Esophagus muscularis mucosa (tissue), 4 donors: ENCODE measurements around the gene RNF222. TPM values are rescaled to one million over a fixed set of nuclear protein-coding genes. Genes with fewer than 3 reads are reported as not detected.
"Not testable (repeated sequence)": the region's sequence is repeated elsewhere in the genome, so short reads cannot be mapped to it uniquely, and the experiment has no call there.

Experiments
- DNase-seq: peaks from one replicate; pipeline ENCODE4 v3.0.0-alpha.2; 2017; ENCODE audit errors: extremely low spot score
- H3K27ac ChIP-seq, 4 donors: fragments of 200-600 bp; sonication (generic); replicated peaks in 1 of 4; 1 replicate in 3 of 4; 2 replicates in 1 of 4; pipeline ENCODE4 v1.5.1; 2016 to 2019; ENCODE audit warnings: mild to moderate bottlenecking in 1 of 4
- H3K27me3 ChIP-seq, 4 donors: fragments of 200-600 bp; sonication (generic); one replicate each; pipeline versions ENCODE4 v1.5.1 to v1.6.0; 2016 to 2019
- H3K36me3 ChIP-seq, 4 donors: fragments of 200-600 bp; sonication (generic); one replicate each; pipeline ENCODE4 v1.5.1; 2016 to 2019
- H3K4me1 ChIP-seq, 4 donors: fragments of 200-600 bp; sonication (generic); one replicate each; pipeline ENCODE4 v1.5.1; 2016 to 2019
- H3K4me3 ChIP-seq, 4 donors: fragments of 200-600 bp; sonication (generic); 1 replicate in 2 of 4; 2 replicates in 2 of 4; pipeline ENCODE4 v1.5.1; 2016 to 2019; ENCODE audit warnings: mild to moderate bottlenecking in 4 of 4, moderate library complexity in 1 of 4
- H3K9me3 ChIP-seq, 4 donors: fragments of 200-600 bp; sonication (generic); 1 replicate in 3 of 4; 2 replicates in 1 of 4; pipeline ENCODE4 v1.5.1; 2016 to 2019
- EP300 ChIP-seq: sonication (generic); formaldehyde crosslinking; IDR thresholded peaks from one replicate; pipeline ENCODE4 v1.6.1; 2017; ENCODE audit warnings: antibody characterized with exemption
- POLR2A ChIP-seq: fragments of 450-650 bp; IDR thresholded peaks from one replicate; pipeline ENCODE4 v1.6.1; 2017; ENCODE audit warnings: antibody characterized with exemption, moderate library complexity, mild to moderate bottlenecking, low read depth
- POLR2AphosphoS5 ChIP-seq, 2 donors: sonication (generic); formaldehyde crosslinking; IDR thresholded peaks; one replicate each; pipeline ENCODE4 v1.6.1; 2017; ENCODE audit warnings: antibody characterized with exemption in 2 of 2
- WGBS: methylation state at CpG from one replicate; pipeline ENCODE4 v1.1.5; 2018; 5-methylcytosine and 5-hydroxymethylcytosine counted together
- intact Hi-C: fragments of 100-400 bp; cut with DNase I; formaldehyde crosslinking; loops from one replicate; pipeline ENCODE4 v1.15.1; 2023
- total RNA-seq, 4 donors: library from RNA; depleted of rRNA; stranded (reverse); fragments of >200 nt; gene quantifications; one replicate each; pipeline versions ENCODE4 v1.1.0 to v1.2.1, GENCODE V29; 2016
- TF ChIP-seq, protein P1 (sequence below), 3 experiments: fragments of 200-600 bp in 2 of 3; fragments of 450-650 bp in 1 of 3; sonication (generic) in 2 of 3; IDR thresholded peaks; one replicate each; pipeline ENCODE4 v1.5.1; 2017 to 2019; ENCODE audit warnings: antibody characterized with exemption in 3 of 3, mild to moderate bottlenecking in 2 of 3, moderate library complexity in 1 of 3

Gene RNF222
- total RNA-seq, 4 donors from 2014 or later = 0.42 TPM; not detected in 3

DNA sequence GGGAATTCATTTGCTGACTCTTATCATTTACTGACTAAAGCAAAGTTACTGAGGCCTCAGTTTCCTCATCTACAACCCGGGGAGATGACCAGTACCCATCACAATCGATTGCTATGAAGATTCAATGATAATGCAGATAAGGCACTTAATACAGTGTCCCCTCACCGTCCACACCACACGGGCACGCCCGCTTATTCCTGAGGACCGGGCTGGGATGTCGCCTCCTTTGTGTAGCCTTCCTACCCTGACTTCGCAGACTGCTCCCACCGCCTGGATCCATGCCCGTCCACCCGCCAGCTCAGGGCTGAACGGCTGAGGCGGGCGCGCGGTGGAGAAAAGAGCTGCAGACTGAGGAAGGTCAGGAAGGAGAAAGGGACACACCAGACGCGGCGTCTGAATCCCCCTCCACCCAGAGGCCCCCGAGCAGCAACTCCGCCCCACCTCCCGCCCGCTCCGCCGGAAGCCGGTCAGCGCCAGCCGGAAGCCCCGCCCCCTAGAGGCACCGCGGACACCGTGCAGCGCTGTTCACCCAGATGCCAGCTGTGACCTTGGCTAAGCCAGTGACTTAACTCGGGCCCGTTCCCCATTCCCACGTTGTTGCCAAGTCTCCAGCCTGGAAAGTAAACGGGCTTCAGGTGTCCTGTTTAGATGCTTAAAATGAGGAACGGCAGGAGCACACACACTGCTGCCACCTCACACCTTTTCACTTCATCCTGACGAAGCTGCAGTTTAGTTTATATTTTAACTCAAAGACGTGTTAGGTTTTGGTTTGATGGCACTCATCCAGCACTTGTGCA is 21.2 kb downstream of the RNF222 start, which contains the start of gene KRABD2:
Gene KRABD2 (minus strand): TSS at position 434 of the 797 bp plus-strand sequence.
- Histone ChIP-seq H3K27me3 (no peaks in the 10 kb centered on the region), H3K4me3 (peak within 1 kb of the TSS; percentile 72 to 90 (median 78)), H3K9me3 (no peaks in the 10 kb centered on the region), H3K36me3 (peaks cover 41 to 48% (median 47%) of the 10 kb centered on the region in 4 donors), H3K27ac (peak within 1 kb of the TSS; percentile 84 to 87 (median 85)), H3K4me1 (peaks cover 39 to 47% (median 43%) of the 10 kb centered on the region in 4 donors)
- WGBS = 2% methylated on average over 17 of the region's 41 CpGs
- intact Hi-C loops = no loop called here
- TF ChIP-seq POLR2AphosphoS5 (IDR thresholded peaks at IDR 0.05) (peak; percentile 77 to 88), POLR2A (peak; percentile 32), EP300 (no peak)
- TF ChIP-seq, protein P1, sequence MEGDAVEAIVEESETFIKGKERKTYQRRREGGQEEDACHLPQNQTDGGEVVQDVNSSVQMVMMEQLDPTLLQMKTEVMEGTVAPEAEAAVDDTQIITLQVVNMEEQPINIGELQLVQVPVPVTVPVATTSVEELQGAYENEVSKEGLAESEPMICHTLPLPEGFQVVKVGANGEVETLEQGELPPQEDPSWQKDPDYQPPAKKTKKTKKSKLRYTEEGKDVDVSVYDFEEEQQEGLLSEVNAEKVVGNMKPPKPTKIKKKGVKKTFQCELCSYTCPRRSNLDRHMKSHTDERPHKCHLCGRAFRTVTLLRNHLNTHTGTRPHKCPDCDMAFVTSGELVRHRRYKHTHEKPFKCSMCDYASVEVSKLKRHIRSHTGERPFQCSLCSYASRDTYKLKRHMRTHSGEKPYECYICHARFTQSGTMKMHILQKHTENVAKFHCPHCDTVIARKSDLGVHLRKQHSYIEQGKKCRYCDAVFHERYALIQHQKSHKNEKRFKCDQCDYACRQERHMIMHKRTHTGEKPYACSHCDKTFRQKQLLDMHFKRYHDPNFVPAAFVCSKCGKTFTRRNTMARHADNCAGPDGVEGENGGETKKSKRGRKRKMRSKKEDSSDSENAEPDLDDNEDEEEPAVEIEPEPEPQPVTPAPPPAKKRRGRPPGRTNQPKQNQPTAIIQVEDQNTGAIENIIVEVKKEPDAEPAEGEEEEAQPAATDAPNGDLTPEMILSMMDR (IDR thresholded peaks at IDR 0.05) = peak; percentile 64 to 80 (median 65)
- peak; percentile 94 for DNase-seq

DNA sequence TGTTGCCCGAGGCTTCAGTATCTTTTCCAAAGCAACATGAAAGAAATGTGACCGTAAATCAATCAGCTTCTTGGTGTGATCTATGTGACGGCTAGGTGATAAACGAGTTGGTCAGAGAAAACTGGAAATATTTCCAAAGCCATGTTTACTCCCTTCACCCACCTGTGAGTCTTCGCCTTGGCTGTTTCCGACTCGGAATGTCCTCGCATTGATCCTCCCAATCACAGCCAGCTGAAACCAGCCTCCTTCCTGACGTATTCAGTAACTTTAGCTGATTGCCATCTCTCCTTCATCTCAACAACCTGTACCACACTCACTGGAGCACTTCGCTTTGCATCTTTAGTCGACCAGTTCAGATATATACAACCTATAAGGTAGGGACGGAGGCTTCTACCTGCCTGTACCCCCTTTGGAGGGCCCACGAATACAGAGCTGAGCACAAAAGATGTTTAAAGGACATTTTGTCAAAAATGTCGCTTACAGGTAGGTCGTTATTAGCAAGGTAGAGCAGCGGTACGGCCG is 21.8 kb downstream of the RNF222 start:
- no peak for DNase-seq
- no peaks in the 10 kb centered on the region for H3K27me3 ChIP-seq
- H3K9me3 ChIP-seq = no peaks in the 10 kb centered on the region
- H3K36me3 ChIP-seq = peaks cover 34 to 48% (median 46%) of the 10 kb centered on the region in 4 donors
- peak overlapping the region; percentile 84 to 87 (median 85) for H3K27ac ChIP-seq
- WGBS = 22% methylated on average over 18 of the region's 18 CpGs
- intact Hi-C loops = no loop called here
- TF ChIP-seq EP300 = no peak
- TF ChIP-seq POLR2A = no peak
- no peak for TF ChIP-seq POLR2AphosphoS5 (IDR thresholded peaks at IDR 0.05)
- TF ChIP-seq, protein P1 (IDR thresholded peaks at IDR 0.05) = no peak
- peaks cover 33 to 41% (median 36%) of the 10 kb centered on the region in 4 donors for H3K4me1 ChIP-seq
- peak overlapping the region; percentile 72 to 90 (median 78) for H3K4me3 ChIP-seq

DNA sequence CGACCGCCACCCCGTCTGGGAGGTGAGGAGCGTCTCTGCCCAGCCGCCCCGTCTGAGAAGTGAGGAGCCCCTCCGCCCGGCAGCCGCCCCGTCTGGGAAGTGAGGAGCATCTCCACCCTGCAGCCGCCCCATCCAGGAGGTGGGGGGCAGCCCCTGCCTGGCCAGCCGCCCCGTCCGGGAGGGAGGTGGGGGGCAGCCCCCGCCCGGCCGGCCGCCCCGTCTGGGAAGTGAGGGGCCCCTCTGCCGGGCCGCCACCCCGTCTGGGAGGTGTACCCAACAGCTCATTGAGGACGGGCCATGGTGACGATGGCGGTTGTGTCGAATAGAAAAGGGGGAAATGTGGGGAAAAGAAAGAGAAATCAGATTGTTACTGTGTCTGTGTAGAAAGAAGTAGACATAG is 23.8 kb downstream of the RNF222 start:
- peaks cover 30 to 46% (median 42%) of the 10 kb centered on the region in 4 donors for H3K36me3 ChIP-seq
- DNase-seq, H3K9me3 ChIP-seq, intact Hi-C loops, H3K27me3 ChIP-seq, H3K4me3 ChIP-seq, H3K27ac ChIP-seq: not testable (repeated sequence)
- peaks cover 17 to 24% (median 22%) of the 10 kb centered on the region in 4 donors for H3K4me1 ChIP-seq
- WGBS = 95% methylated on average over 26 of the region's 26 CpGs

DNA sequence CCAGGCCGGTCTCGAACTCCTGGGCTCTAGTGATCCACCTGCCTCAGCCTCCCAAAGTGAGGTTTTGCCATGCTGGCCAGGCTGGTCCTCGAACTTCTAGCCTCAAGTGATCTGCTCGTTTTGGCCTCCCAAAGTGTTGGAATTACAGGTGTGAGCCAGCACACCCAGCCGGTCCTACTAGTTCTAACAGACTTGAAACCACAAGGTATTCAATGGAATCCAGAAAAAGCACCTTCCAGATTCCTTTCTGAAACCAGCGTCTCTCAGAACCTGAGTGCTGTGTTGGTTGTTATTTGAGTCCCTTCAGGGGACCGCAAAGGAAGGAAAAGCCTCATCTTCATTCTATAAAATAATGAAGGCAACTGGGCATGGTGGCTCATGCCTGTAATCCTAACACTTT is 25.2 kb downstream of the RNF222 start:
- intact Hi-C loops = no loop called here
- H3K4me1 ChIP-seq = peaks cover 17 to 23% (median 21%) of the 10 kb centered on the region in 4 donors
- no peak for DNase-seq
- no peaks in the 10 kb centered on the region for H3K27me3 ChIP-seq
- TF ChIP-seq POLR2A = no peak
- TF ChIP-seq, protein P1 (IDR thresholded peaks at IDR 0.05) = no peak
- WGBS = 96% methylated on average over 7 of the region's 7 CpGs
- no peaks in the 10 kb centered on the region for H3K9me3 ChIP-seq
- H3K27ac ChIP-seq = no peak overlapping the region
- H3K36me3 ChIP-seq = peaks cover 17 to 37% (median 34%) of the 10 kb centered on the region in 4 donors
- no peak overlapping the region for H3K4me3 ChIP-seq

DNA sequence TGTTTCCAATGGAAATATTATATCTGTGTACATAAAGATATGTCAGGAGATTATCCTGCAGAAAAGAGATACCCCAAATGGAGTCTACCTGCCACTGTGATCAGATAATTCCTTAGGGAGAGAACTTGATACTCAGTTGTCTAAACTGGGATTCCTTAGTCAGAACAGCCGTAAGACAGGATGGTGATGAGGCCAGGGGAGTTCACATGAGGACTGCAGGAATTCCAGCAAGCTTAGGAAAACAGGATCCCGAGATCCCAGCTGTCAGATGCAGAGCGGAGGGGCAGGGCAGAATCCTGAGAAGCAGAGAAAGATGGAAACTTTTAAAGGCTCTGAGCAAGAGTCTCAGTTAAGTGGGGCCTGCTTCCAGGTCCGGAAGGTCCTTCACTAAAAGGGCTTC is 25.8 kb downstream of the RNF222 start:
- no peak for DNase-seq
- no peaks in the 10 kb centered on the region for H3K9me3 ChIP-seq
- H3K36me3 ChIP-seq = peaks cover 15 to 31% (median 29%) of the 10 kb centered on the region in 4 donors
- H3K4me1 ChIP-seq = peaks cover 14 to 20% (median 16%) of the 10 kb centered on the region in 4 donors
- no peaks in the 10 kb centered on the region for H3K27me3 ChIP-seq
- intact Hi-C loops = no loop called here
- TF ChIP-seq EP300 (no peak), POLR2AphosphoS5 (IDR thresholded peaks at IDR 0.05) (no peak), POLR2A (no peak)
- TF ChIP-seq, protein P1 (IDR thresholded peaks at IDR 0.05) = no peak
- 56% methylated on average over 4 of the region's 4 CpGs for WGBS
- no peak overlapping the region for H3K4me3 ChIP-seq
- H3K27ac ChIP-seq = peak overlapping the region in 1 of 4 donors; percentile 5
